ENCODE data around the gene ART3. TPM values are rescaled to one million over a fixed set of nuclear protein-coding genes. Genes with fewer than 3 reads are reported as not detected.

ART3 gene, protein sequence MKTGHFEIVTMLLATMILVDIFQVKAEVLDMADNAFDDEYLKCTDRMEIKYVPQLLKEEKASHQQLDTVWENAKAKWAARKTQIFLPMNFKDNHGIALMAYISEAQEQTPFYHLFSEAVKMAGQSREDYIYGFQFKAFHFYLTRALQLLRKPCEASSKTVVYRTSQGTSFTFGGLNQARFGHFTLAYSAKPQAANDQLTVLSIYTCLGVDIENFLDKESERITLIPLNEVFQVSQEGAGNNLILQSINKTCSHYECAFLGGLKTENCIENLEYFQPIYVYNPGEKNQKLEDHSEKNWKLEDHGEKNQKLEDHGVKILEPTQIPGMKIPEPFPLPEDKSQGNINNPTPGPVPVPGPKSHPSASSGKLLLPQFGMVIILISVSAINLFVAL
- not detected in 2 replicates for total RNA-seq

DNA sequence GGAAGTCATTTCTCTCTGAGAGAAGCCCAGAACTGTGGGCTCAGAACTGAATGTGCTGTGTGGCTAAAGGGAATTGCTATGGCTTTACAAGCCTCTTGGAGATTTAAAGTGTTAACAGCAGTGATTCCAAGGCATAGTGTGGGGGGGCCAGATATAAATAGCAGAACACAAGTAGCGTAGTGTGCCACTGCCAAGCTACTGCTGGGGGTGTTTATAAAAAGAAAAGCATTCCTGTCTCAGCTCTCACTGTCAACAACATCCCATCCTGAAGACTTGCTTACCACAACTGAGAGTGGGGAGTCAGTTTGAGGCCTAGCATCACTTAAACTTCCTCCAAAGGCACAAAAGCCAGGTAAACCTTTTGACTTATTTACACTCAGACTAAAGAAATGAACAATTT lies at the start of gene ART3:
TSS of gene ART3 (plus strand) at position 242 of the 400 bp plus-strand sequence. CDS start 1,181 bp downstream, outside the sequence.

DNA sequence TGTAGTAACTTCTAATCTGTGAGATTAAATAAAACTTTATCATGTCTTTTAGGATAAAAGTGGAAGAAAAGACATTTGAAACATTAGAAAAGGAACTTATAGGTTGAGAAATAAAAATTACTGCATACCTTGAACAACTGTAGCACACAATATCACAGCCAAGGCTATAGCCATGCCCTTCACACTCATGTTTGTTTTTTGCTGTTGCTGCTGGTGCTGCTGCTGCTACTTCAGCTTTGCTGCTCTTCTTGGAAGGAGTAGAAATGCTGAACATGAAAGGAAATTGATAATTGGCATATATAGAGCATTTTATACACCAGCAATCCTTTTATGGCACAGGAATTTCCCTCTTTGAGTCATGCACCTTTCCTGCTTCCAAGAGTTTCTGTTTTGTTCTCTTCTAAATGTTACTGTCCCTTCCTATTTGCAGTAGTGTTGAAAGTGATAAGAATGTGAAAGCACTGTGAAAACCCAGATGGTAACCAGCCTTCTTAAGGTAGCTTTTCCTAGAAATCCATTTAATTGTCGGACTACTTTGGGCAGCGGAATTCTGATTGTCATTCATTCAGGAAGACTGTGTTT lies 38.6 kb upstream of the ART3 start, which contains the start of gene CXCL11:
TSS of gene CXCL11 (minus strand) at position 272 of the 582 bp plus-strand sequence. CDS start at position 189, 83 bp downstream.

DNA sequence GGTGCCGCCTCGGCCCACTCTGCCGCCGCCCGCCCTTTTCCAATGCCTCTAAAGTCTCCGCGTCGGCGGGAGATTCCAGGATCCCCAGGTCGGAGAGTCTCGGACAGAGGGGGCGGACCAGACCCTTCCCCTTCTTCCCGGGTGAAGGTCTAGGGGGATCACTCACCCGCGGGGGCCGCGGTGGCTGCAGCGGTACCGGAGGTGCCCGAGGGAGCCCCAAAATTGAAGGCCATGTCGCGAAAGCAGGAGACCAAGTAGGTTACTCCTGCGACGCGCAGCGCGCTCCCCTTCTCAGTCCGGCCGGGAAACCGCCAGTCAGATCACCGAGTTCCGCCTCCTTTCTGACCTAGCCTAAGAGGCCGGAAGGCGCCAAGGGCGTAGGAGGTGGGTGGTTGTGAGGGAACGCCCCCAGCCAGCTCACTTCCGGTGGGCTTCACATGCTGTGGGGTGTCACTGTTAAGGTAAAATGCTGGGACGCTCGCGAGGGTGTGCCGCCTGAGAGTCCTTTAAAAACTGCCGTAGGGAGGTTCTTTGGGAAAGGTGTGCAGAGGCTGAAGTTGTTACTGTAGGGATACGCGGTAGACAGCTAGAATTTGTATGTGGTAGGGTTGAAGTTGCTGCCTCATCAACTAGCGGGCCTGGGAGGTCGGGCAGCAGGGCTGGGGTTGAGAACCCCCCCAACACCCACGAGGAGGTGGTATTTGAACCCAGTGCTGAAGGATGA lies 73.8 kb downstream of the ART3 start, which contains the start of gene NUP54:
TSS of gene NUP54 (minus strand) at position 256 of the 724 bp plus-strand sequence. CDS start at position 233, 23 bp downstream.

Other genes starting within 250 kb of the ART3 start
- gene PPEF2, start 172.3 kb upstream of the ART3 start, total RNA-seq, result not detected in 2 replicates
- gene NAAA, start 133.7 kb upstream of the ART3 start, total RNA-seq, result 22.1 and 22.9 TPM in 2 replicates
- gene SDAD1, start 83.8 kb upstream of the ART3 start, total RNA-seq, result 41.9 and 43.0 TPM in 2 replicates
- gene CXCL9, start 67.2 kb upstream of the ART3 start, total RNA-seq, result not detected in 2 replicates
- not detected in 2 replicates for gene CXCL10, start 51.2 kb upstream of the ART3 start, total RNA-seq
- not detected in 2 replicates for gene CXCL11, start 38.6 kb upstream of the ART3 start, total RNA-seq
- 58.3 and 59.0 TPM in 2 replicates for gene NUP54, start 73.7 kb downstream of the ART3 start, total RNA-seq
- gene SCARB2, start 139.1 kb downstream of the ART3 start, total RNA-seq, result 299 and 305 TPM in 2 replicates
- gene FAM47E, start 177.0 kb downstream of the ART3 start, total RNA-seq, result 5.1 and 6.1 TPM in 2 replicates
- gene STBD1, start 232.0 kb downstream of the ART3 start, total RNA-seq, result 10.3 TPM in 2 replicates